Activated CD4-positive, alpha-beta T cell treated with anti-CD3 and anti-CD28 coated beads for 36 hours (primary cell): ENCODE results near the gene SV2C. TPM values are rescaled to one million over a fixed set of nuclear protein-coding genes. Genes with fewer than 3 reads are reported as not detected.

Source experiments
- ATAC-seq: fragments of 200-7000 bp; cut with Tn5 transposase; one replicate; pipeline ENCODE4 v1.10.0; 2021; ENCODE audit warnings: mild to moderate bottlenecking, moderate library complexity
- CTCF ChIA-PET: fragments of 350-600 bp; sonication (Branson Sonifier 250); formaldehyde crosslinking; loops from one replicate; lab custom pipeline; 2021; ENCODE audit warnings: antibody characterized with exemption; lab: Charles Lee
- POLR2A ChIA-PET: fragments of 350-600 bp; sonication (Branson Sonifier 250); formaldehyde crosslinking; loops from one replicate; lab custom pipeline; 2021; ENCODE audit warnings: antibody characterized with exemption, inconsistent platforms; lab: Charles Lee
- DNase-seq: peaks from one replicate; pipeline ENCODE4 v3.0.0-alpha.2; 2020
- H3K27ac Mint-ChIP-seq: one replicate; pipeline ENCODE4 v1.8.0; 2021; ENCODE audit warnings: mixed read lengths
- H3K27me3 Mint-ChIP-seq: one replicate; pipeline ENCODE4 v1.8.0; 2021; ENCODE audit warnings: mixed read lengths
- H3K36me3 Mint-ChIP-seq: one replicate; pipeline ENCODE4 v1.8.0; 2021; ENCODE audit warnings: low read depth, mixed read lengths
- H3K4me1 Mint-ChIP-seq: one replicate; pipeline ENCODE4 v1.8.0; 2021; ENCODE audit warnings: mixed read lengths
- H3K4me3 Mint-ChIP-seq: one replicate; pipeline ENCODE4 v1.8.0; 2021; ENCODE audit warnings: mild to moderate bottlenecking, moderate library complexity, mixed read lengths
- H3K9me3 Mint-ChIP-seq: one replicate; pipeline ENCODE4 v1.8.0; 2021; ENCODE audit warnings: low read depth, mixed read lengths
- intact Hi-C, 2 experiments: fragments of 100-400 bp; cut with DNase I in 1 of 2; cut with micrococcal nuclease in 1 of 2; formaldehyde crosslinking; loops; one replicate each; pipeline versions ENCODE4 v1.14.2 to v1.15.1; 2022 to 2024; cut with DNase I, micrococcal nuclease
- total RNA-seq, 2 experiments: library from RNA; stranded (reverse); gene quantifications; one replicate each; pipeline ENCODE4 v1.2.3, GENCODE V29; 2021

Gene SV2C
- total RNA-seq, 2 experiments from 2014 or later, result 0.02 TPM; not detected in 1

GRCh38 chr5:76202182-76202581 lies 119.0 kb downstream of the SV2C start:
- POLR2A ChIA-PET, result no interaction called here
- ATAC-seq, result no peak
- no peaks in the 10 kb centered on the region for H3K9me3 Mint-ChIP-seq
- H3K4me1 Mint-ChIP-seq, result peaks cover 10% of the 10 kb centered on the region
- CTCF ChIA-PET, result interaction anchor here (1.0 to 2.8 kb wide), 2 partner anchors 13 to 27 kb away, joined by 3 to 15 read pairs; no protein-coding TSS in a partner anchor
- peaks cover 2% of the 10 kb centered on the region for H3K27me3 Mint-ChIP-seq
- H3K4me3 Mint-ChIP-seq, result no peak overlapping the region
- intact Hi-C loops, result no loop called here
- no peaks in the 10 kb centered on the region for H3K36me3 Mint-ChIP-seq
- no peak overlapping the region for H3K27ac Mint-ChIP-seq
- DNase-seq, result no peak

DNA sequence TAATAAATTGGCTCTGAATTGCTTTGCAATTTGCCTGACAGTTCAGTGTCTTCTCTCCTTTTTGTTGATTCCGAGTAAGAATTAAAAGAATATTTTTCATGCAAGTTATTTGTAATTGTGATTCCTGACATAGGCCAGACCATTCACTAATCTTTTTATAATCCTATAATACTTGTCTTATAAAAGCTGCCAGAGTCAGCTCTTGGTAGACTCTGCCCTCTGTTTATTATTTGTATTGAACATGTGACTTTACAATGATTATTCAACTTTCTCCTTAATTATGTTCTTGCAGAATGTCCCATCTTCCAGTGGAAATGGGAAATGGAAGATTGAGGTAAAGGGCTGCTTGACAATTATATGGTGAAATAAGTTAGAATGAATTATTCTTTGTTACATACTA lies 121.0 kb downstream of the SV2C start:
- CTCF ChIA-PET, result interaction anchor here (1.3 kb wide), 1 partner anchor 29 kb away, joined by 3 read pairs; no protein-coding TSS in a partner anchor
- POLR2A ChIA-PET, result no interaction called here
- ATAC-seq (no peak), DNase-seq (no peak)
- no peaks in the 10 kb centered on the region for H3K36me3 Mint-ChIP-seq
- intact Hi-C loops, result no loop called here
- H3K4me1 Mint-ChIP-seq, result peaks cover 8% of the 10 kb centered on the region
- no peak overlapping the region for H3K4me3 Mint-ChIP-seq
- H3K9me3 Mint-ChIP-seq, result no peaks in the 10 kb centered on the region
- no peak overlapping the region for H3K27ac Mint-ChIP-seq
- peaks cover 2% of the 10 kb centered on the region for H3K27me3 Mint-ChIP-seq

DNA sequence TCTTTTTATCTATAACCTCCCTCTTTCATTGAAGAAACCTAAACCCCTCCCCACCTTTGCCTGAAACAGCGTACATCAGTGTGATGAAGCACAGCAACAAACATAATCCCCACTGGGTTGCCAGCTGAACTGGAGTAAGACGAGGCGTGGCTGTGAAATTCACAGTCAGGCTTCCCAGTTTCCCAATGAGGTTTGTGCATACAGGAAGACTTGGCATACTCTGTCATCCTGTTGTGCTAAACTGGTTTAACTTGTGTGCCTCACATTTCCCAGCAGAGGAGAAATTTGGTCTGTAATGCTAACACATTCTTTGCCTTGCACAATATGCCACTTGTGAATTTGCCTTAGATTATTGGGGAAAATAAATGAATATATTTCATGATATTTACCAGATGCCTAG lies 121.5 kb downstream of the SV2C start:
- POLR2A ChIA-PET, result no interaction called here
- no peak for ATAC-seq

DNA sequence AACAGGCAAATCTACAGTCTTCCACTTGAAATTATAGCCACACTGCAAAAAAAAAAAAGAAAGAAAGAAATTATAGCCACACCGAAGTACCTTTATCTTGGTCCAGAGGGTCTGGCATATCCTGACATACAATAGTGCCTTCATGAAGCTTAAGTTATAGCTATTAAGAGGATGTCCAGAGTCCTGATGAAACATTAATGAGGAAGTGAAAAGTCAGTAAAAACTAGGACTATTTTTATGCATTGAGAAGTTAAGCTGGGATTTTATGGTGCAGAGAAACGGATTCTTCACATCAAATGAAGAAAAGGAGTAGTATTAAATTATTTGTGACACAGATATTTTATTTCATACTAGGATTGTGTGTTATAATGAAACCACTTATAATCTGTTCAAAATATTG lies 123.9 kb downstream of the SV2C start:
- CTCF ChIA-PET, result no interaction called here
- POLR2A ChIA-PET, result no interaction called here
- H3K4me1 Mint-ChIP-seq, result no peaks in the 10 kb centered on the region

More for the DNA sequence above, 121.5 kb downstream of the SV2C start:
- H3K27ac Mint-ChIP-seq, result no peak overlapping the region
- no peak overlapping the region for H3K4me3 Mint-ChIP-seq
- H3K4me1 Mint-ChIP-seq, result peaks cover 3% of the 10 kb centered on the region
- H3K9me3 Mint-ChIP-seq, result peaks cover 3% of the 10 kb centered on the region
- intact Hi-C loops, result no loop called here
- DNase-seq, result no peak
- CTCF ChIA-PET, result interaction anchor here (1.3 kb wide), 1 partner anchor 30 kb away, joined by 3 read pairs; no protein-coding TSS in a partner anchor
- H3K27me3 Mint-ChIP-seq, result peaks cover 2% of the 10 kb centered on the region
- H3K36me3 Mint-ChIP-seq, result no peaks in the 10 kb centered on the region

GRCh38 chr5:76209297-76209696 lies 126.1 kb downstream of the SV2C start:
- DNase-seq, result no peak
- ChIA-PET POLR2A (no interaction called here), CTCF (interaction anchor here (0.9 to 1.7 kb wide), 9 partner anchors 11 to 138 kb away, joined by 3 to 5 read pairs (median 3); no protein-coding TSS in a partner anchor)
- Mint-ChIP-seq H3K36me3 (no peaks in the 10 kb centered on the region), H3K4me3 (no peak overlapping the region), H3K27me3 (peaks cover 6% of the 10 kb centered on the region), H3K9me3 (peaks cover 8% of the 10 kb centered on the region), H3K27ac (no peak overlapping the region), H3K4me1 (no peaks in the 10 kb centered on the region)
- no peak for ATAC-seq
- intact Hi-C loops, result no loop called here

More for the DNA sequence above, 123.9 kb downstream of the SV2C start:
- Mint-ChIP-seq H3K27me3 (peaks cover 2% of the 10 kb centered on the region), H3K9me3 (peaks cover 8% of the 10 kb centered on the region), H3K4me3 (no peak overlapping the region), H3K36me3 (no peaks in the 10 kb centered on the region), H3K27ac (no peak overlapping the region)
- DNase-seq (no peak), ATAC-seq (no peak)
- intact Hi-C loops, result no loop called here

GRCh38 chr5:76210946-76211345 lies 127.8 kb downstream of the SV2C start:
- H3K4me1 Mint-ChIP-seq, result no peaks in the 10 kb centered on the region
- H3K36me3 Mint-ChIP-seq, result no peaks in the 10 kb centered on the region
- intact Hi-C loops, result no loop called here
- no peak for DNase-seq
- ChIA-PET POLR2A (no interaction called here), CTCF (interaction anchor here (0.7 to 1.7 kb wide), 2 partner anchors 25 to 465 kb away, joined by 3 to 4 read pairs; no protein-coding TSS in a partner anchor)
- H3K4me3 Mint-ChIP-seq, result no peak overlapping the region
- no peak overlapping the region for H3K27ac Mint-ChIP-seq
- H3K9me3 Mint-ChIP-seq, result peaks cover 8% of the 10 kb centered on the region
- H3K27me3 Mint-ChIP-seq, result peaks cover 4% of the 10 kb centered on the region
- ATAC-seq, result no peak

DNA sequence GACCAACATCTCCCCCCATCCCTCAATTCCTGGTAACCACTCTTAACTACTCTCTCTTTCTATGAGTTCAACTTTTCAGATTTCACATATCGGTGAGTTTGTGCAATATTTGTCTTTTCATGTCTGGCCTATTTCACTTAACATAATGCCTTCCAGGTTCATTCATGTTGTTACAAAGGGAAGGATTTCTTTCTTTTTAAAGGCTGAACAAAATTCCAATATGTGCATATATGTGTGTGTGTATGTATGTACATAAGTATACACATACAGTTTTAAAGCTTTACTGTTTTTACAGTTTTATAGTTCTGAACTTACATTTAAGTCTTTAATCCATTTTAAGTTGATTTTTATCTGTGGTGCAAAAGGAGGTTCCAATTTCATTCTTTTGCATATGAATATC lies 130.7 kb downstream of the SV2C start:
- POLR2A ChIA-PET, result no interaction called here
- Mint-ChIP-seq H3K4me3 (no peak overlapping the region), H3K27me3 (peaks cover 6% of the 10 kb centered on the region), H3K27ac (no peak overlapping the region), H3K9me3 (peaks cover 8% of the 10 kb centered on the region), H3K36me3 (no peaks in the 10 kb centered on the region), H3K4me1 (no peaks in the 10 kb centered on the region)
- CTCF ChIA-PET, result no interaction called here
- intact Hi-C loops, result no loop called here
- DNase-seq (no peak), ATAC-seq (no peak)

DNA sequence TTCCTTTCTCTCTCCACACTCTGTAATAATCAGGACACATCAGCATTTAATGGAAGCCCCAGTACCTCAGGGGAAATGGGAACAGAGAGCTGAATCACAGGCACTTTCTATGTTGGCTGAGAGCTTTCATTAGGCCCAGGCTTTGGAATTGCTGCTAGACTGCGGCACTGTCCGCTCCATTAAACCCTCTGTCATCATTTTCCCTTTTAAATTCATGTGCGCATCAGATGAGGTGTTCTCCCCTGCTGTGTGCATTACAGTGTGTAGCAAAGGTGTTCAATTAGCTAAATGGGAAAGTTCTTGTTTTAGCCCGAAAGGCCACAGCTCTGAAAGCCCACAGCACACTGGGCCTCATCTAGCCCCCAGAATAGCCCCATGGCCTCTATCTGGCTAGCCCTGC lies 133.6 kb downstream of the SV2C start:
- ATAC-seq, result no peak
- H3K27ac Mint-ChIP-seq, result no peak overlapping the region

GRCh38 chr5:76219636-76220035 lies 136.5 kb downstream of the SV2C start:
- no peaks in the 10 kb centered on the region for H3K36me3 Mint-ChIP-seq
- ATAC-seq (no peak), DNase-seq (no peak)
- no peak overlapping the region for H3K27ac Mint-ChIP-seq
- no peaks in the 10 kb centered on the region for H3K9me3 Mint-ChIP-seq
- POLR2A ChIA-PET, result no interaction called here
- peaks cover 2% of the 10 kb centered on the region for H3K27me3 Mint-ChIP-seq
- intact Hi-C loops, result no loop called here
- H3K4me3 Mint-ChIP-seq, result no peak overlapping the region
- CTCF ChIA-PET, result interaction anchor here (1.5 kb wide), 1 partner anchor 9 kb away, joined by 5 read pairs; no protein-coding TSS in a partner anchor
- H3K4me1 Mint-ChIP-seq, result no peaks in the 10 kb centered on the region

More for the DNA sequence above, 133.6 kb downstream of the SV2C start:
- ChIA-PET POLR2A (no interaction called here), CTCF (interaction anchor here (0.6 to 1.4 kb wide), 4 partner anchors 10 to 403 kb away, joined by 3 to 4 read pairs (median 4); no protein-coding TSS in a partner anchor)
- Mint-ChIP-seq H3K36me3 (no peaks in the 10 kb centered on the region), H3K9me3 (no peaks in the 10 kb centered on the region), H3K4me3 (no peak overlapping the region), H3K27me3 (peaks cover 6% of the 10 kb centered on the region), H3K4me1 (no peaks in the 10 kb centered on the region)
- DNase-seq, result no peak
- intact Hi-C loops, result no loop called here

DNA sequence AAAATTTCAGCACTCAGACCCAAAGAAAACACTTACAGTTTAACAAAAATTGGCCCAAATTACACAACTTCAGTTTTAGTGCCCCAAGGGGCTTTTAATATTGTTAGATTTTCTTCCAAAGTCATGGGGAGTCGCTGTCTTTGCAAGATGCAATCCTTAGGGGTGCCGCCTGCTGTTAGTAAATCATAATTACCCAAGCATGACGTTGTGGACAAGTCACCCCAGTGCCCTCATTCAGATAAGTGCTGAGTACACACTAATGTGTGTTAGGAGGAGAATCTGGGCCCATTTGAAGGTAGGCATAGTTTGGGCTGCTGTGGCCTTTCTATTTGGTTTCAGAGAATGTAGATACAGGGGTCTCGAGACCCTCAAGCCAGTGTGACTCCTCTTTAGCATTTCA lies 138.1 kb downstream of the SV2C start:
- H3K27me3 Mint-ChIP-seq, result peaks cover 2% of the 10 kb centered on the region
- intact Hi-C loops, result no loop called here
- no peaks in the 10 kb centered on the region for H3K36me3 Mint-ChIP-seq
- H3K9me3 Mint-ChIP-seq, result no peaks in the 10 kb centered on the region
- H3K4me3 Mint-ChIP-seq, result no peak overlapping the region
- no peaks in the 10 kb centered on the region for H3K4me1 Mint-ChIP-seq
- no peak overlapping the region for H3K27ac Mint-ChIP-seq
- DNase-seq, result no peak
- POLR2A ChIA-PET, result no interaction called here
- CTCF ChIA-PET, result no interaction called here
- no peak for ATAC-seq

- ChIA-PET POLR2A (no interaction called here), CTCF (no interaction called here)
- no peak overlapping the region for H3K4me3 Mint-ChIP-seq
- H3K9me3 Mint-ChIP-seq, result no peaks in the 10 kb centered on the region
- peaks cover 2% of the 10 kb centered on the region for H3K27me3 Mint-ChIP-seq
- intact Hi-C loops, result no loop called here
- ATAC-seq (no peak), DNase-seq (no peak)
- H3K27ac Mint-ChIP-seq, result no peak overlapping the region
- no peaks in the 10 kb centered on the region for H3K4me1 Mint-ChIP-seq
- H3K36me3 Mint-ChIP-seq, result no peaks in the 10 kb centered on the region
Measured at GRCh38 chr5:76222318-76222717, 139.1 kb downstream of the SV2C start.

DNA sequence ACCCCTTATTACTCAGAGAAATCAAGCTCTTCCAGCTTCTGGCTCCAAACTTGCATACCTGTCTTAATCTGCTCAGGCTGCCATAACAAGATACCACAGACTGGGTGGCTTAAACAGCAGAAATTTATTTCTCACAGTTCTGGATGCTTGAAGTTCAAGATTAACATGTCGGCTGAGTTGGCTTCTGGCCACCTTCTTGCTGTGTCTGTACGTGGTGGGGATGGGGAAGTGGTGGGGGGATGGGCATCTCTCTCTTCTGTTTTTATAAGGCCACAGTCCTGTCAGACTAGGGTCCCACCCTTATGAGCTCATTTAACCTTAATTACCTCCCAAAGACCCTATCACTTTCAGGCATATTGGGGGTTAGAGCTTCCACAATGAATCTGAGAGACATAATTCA lies 140.5 kb downstream of the SV2C start:
- Mint-ChIP-seq H3K27ac (no peak overlapping the region), H3K4me3 (no peak overlapping the region), H3K27me3 (no peaks in the 10 kb centered on the region), H3K36me3 (no peaks in the 10 kb centered on the region), H3K9me3 (no peaks in the 10 kb centered on the region), H3K4me1 (no peaks in the 10 kb centered on the region)
- DNase-seq (no peak), ATAC-seq (no peak)
- CTCF ChIA-PET, result interaction anchor here (0.6 to 0.7 kb wide), 4 partner anchors 84 to 551 kb away, joined by 3 read pairs; no protein-coding TSS in a partner anchor
- intact Hi-C loops, result no loop called here
- POLR2A ChIA-PET, result interaction anchor here (0.7 kb wide), 1 partner anchor 48 kb away, joined by 4 read pairs; no protein-coding TSS in a partner anchor
